ENCODE measurements around the gene INTS12. TPM values are rescaled to one million over a fixed set of nuclear protein-coding genes. Genes with fewer than 3 reads are reported as not detected.

INTS12 gene
- total RNA-seq, 1 donor from 2014 or later: 21.0 TPM

DNA sequence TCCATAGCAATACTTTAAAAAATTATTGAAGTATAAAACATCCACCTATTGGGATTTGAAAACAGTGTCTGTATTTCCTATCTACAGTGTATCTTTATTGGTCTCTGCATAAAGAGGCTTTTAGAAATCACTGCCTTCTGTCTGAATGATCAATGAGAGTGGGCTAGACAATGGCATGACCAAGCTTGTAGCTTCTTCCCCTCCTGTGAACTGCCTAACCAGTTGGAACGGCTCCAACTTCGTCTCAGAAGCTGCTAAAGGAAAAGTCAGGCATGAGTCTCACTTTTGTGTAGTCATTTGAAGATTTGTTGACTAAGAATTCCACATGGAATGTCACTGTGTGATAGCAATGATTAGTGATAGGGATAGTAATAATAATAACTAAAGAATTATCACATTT lies 64.2 kb downstream of the INTS12 start:
- ATAC-seq (ENCODE audit: poor library complexity): no peak
- DNase-seq: no peak
- intact Hi-C loops (cut with DNase I): no loop called here

DNA sequence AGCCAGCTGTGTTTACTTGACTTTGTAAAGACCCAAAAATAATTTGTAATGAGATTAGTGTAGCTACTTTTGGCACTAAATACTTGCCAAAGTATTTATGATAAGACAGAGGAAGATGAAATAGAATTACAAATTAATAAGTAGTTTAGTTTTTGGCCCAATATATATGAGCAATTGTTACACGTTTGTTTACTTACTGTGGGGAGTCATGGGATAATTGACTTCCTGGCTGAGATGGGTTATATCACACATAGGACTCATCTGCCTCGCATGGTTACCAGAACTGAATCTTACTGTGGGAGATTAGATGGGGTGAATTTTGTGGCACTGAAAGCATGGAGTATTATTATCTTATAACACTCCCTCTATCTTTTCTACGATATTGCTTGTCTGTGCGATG lies 66.6 kb downstream of the INTS12 start:
- DNase-seq: no peak
- ATAC-seq (ENCODE audit: poor library complexity): no peak
- intact Hi-C loops (cut with DNase I): no loop called here

DNA sequence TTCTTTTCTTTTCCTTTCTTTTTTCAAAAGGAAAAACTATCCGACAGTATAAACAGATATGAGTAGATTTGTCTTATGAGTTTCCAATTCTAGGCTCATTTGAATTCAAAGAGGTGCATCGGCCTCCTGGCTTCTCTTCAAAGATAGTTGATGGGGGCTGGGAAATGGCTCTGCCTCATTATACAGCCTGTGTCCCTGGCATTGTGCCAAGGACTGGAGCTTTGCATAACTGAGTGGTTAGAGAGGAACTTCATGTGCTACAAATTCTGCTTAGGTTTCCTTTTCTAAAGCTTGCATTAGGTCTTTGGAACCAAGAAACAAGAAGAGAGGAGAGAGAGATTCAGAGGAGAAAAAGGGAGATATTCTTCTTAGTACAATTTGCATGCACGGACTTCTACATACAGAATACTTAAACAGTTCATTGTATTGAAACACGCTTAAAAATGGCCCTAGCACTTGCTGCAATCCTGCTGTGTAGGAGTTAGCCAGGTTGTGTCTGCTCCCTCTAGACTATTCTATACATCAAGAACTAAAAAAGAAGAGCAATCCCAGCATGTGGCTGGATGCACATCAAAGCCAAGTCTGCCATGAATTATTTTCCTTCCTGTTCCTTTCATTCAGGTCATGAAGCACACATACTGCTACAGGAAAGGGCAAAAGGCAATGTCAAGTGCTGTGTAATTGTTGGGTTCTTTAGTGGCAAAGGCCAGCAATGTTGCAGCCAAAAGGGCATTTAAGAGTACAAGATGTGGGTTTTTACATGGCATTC lies 70.9 kb downstream of the INTS12 start:
- DNase-seq (peak; percentile 83), ATAC-seq (ENCODE audit: poor library complexity) (peak; percentile 86)
- intact Hi-C loops (cut with DNase I): no loop called here

DNA sequence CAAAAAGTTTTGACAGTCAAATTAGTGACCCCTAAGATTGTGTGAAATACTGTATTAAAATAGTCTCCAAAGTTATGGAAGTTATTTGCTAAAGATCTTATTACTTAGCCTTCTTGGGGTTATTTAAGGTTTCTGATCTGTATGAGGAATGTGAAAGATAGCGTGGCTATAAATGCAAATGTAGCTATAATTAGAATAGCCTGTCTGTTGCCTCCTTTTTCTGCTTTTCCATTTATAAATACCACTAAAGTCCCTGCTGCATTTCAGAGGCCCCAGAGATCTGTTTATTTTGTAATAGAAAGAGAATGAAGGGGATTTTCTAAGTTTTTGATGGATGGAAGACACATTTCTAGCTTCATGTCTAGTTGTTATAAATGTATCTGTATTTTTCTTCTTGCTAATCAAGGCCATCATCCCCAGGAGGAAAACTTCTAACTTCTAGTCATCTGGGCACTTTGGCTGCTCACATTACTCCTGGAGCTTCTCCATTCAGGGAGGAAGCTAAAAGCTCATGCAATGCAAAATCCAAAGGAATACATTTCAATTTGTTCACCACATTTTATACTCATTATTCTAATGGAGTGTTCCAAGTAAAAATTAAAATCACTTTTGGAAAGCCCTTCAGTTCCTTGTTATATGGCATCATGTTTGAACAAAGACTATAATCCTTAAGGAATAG lies 73.9 kb downstream of the INTS12 start:
- peak; percentile 58 for ATAC-seq (ENCODE audit: poor library complexity)
- DNase-seq: no peak
- intact Hi-C loops (cut with DNase I): no loop called here

DNA sequence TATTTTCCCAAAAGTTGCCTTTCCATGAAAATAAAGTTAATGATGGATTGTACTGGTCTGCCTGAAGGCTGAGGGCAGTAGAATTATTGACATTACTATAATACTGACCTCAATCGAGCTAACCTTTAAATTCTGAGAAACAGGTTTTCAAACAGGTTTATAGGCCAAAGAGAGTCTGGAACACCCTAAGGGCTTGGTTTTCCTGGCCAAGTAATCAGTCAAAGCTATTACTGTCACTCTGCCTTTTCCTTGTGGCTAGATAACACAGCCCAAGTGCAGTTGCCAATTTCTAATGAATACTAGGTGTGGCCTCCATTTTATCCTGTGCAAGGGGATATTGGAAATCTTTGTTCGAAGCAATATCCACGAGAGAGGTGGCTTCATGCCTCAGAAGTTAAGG lies 75.2 kb downstream of the INTS12 start:
- intact Hi-C loops (cut with DNase I): no loop called here
- DNase-seq: no peak
- ATAC-seq (ENCODE audit: poor library complexity): peak; percentile 45

Other genes starting within 250 kb of the INTS12 start
- 93.1 TPM for gene PPA2, start 234.6 kb downstream of the INTS12 start, total RNA-seq
- not detected for gene ARHGEF38, start 156.1 kb downstream of the INTS12 start, total RNA-seq
- gene GSTCD, start 95 bp upstream of the INTS12 start, total RNA-seq: 3.4 TPM
- gene NPNT, start 186.8 kb upstream of the INTS12 start, total RNA-seq: 2.1 TPM